Hepatocyte (in vitro differentiated cells): Measurements from ENCODE around the gene MRGPRE. TPM values are rescaled to one million over a fixed set of nuclear protein-coding genes. Genes with fewer than 3 reads are reported as not detected.

ENCODE experiments used
- DNase-seq: peaks from one replicate; pipeline ENCODE4 v3.0.0-alpha.2; 2016; ENCODE audit warnings: low spot score
- H2AFZ ChIP-seq: fragments of 200-600 bp; sonication (generic); 2 replicates; pipeline ENCODE4 v1.6.0; 2016; ENCODE audit warnings: antibody characterized with exemption, mild to moderate bottlenecking
- H3K27ac ChIP-seq: fragments of 200-600 bp; sonication (generic); 2 replicates; pipeline ENCODE4 v1.5.1; 2016; ENCODE audit warnings: mild to moderate bottlenecking
- H3K27me3 ChIP-seq: fragments of 200-600 bp; sonication (generic); 2 replicates; pipeline ENCODE4 v1.6.1; 2016
- H3K36me3 ChIP-seq: fragments of 200-600 bp; sonication (generic); replicated peaks from 2 replicates; pipeline ENCODE4 v1.5.1; 2016; ENCODE audit warnings: low read depth; ENCODE audit not compliant: insufficient read depth
- H3K4me1 ChIP-seq: fragments of 200-600 bp; sonication (generic); 2 replicates; pipeline ENCODE4 v1.5.1; 2016; ENCODE audit warnings: mild to moderate bottlenecking, moderate library complexity; ENCODE audit not compliant: insufficient read depth
- H3K4me2 ChIP-seq: fragments of 200-600 bp; sonication (generic); 2 replicates; pipeline ENCODE4 v1.6.0; 2016
- H3K4me3 ChIP-seq: fragments of 200-600 bp; sonication (generic); 2 replicates; pipeline ENCODE4 v1.5.1; 2016; ENCODE audit warnings: mild to moderate bottlenecking
- H3K79me2 ChIP-seq: fragments of 200-600 bp; sonication (generic); 2 replicates; pipeline ENCODE4 v1.6.0; 2017; ENCODE audit warnings: mild to moderate bottlenecking
- H3K9me2 ChIP-seq: fragments of 200-600 bp; sonication (generic); replicated peaks from 2 replicates; pipeline ENCODE4 v1.6.0; 2017; ENCODE audit warnings: mild to moderate bottlenecking; ENCODE audit not compliant: insufficient read depth
- H3K9me3 ChIP-seq: fragments of 200-600 bp; sonication (generic); 2 replicates; pipeline ENCODE4 v1.5.1; 2016; ENCODE audit warnings: low read depth, mild to moderate bottlenecking
- H4K20me1 ChIP-seq: fragments of 200-600 bp; sonication (generic); 2 replicates; pipeline ENCODE4 v1.6.0; 2016; ENCODE audit warnings: mild to moderate bottlenecking; ENCODE audit not compliant: insufficient read depth, poor library complexity, severe bottlenecking
- CTCF ChIP-seq: fragments of 200-600 bp; sonication (generic); IDR thresholded peaks from 2 replicates; pipeline ENCODE4 v1.5.1; 2016; ENCODE audit warnings: antibody characterized with exemption, mild to moderate bottlenecking; ENCODE audit not compliant: poor library complexity
- EZH2 ChIP-seq: fragments of 200-600 bp; sonication (generic); IDR thresholded peaks from 2 replicates; pipeline ENCODE4 v1.6.1; 2016; ENCODE audit warnings: antibody characterized with exemption, mild to moderate bottlenecking, borderline replicate concordance
- EZH2phosphoT487 ChIP-seq: fragments of 200-600 bp; sonication (generic); IDR thresholded peaks from one replicate; pipeline ENCODE4 v1.6.1; 2018; ENCODE audit warnings: antibody characterized with exemption, mild to moderate bottlenecking, low read depth, moderate library complexity; ENCODE audit not compliant: unreplicated experiment, severe bottlenecking
- WGBS: methylation state at CpG from one replicate; pipeline ENCODE4 v1.1.6; 2016; ENCODE audit warnings: low lambda C conversion rate; ENCODE audit errors: missing lambda C conversion rate; 5-methylcytosine and 5-hydroxymethylcytosine counted together
- polyA plus RNA-seq: library from polyadenylated mRNA; unstranded; fragments of >200 nt; fragmentation: Nextera tagmentation; extraction: Ambion mirVana; gene quantifications from 2 replicates; pipeline ENCODE4 v1.2.1, GENCODE V29; 2016
- total RNA-seq: library from RNA; depleted of rRNA; stranded (reverse); fragments of >200 nt; gene quantifications from 2 replicates; pipeline ENCODE4 v1.2.3, GENCODE V29; 2014

MRGPRE gene
- total and polyA plus RNA-seq, 2 experiments from 2014 or later: not detected

DNA sequence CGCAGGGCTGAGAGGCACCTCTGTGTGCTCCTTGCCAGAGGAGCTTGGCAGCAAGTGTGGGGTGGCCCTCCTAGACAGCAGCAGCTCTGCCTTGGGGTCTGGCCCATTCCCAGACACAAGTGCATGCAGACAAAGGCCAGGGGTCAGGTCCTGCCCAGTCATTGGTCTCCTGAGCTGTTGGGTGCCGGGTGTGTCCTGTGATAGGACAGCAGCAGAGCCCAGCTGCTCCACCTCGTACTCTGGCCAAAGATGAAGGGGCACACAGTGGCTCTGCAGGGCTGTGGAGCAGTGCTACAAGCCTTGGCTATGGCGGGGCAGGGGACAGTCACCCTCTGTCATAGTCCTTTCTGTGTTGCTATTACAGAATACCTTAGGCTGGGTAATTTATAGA lies 49.8 kb downstream of the MRGPRE start:
- Histone ChIP-seq H3K9me3 (no peaks in the 10 kb centered on the region), H3K36me3 (no peaks in the 10 kb centered on the region), H4K20me1 (no peaks in the 10 kb centered on the region), H3K27ac (no peak overlapping the region), H2AFZ (no peak overlapping the region), H3K79me2 (no peaks in the 10 kb centered on the region), H3K4me3 (no peak overlapping the region), H3K4me1 (no peaks in the 10 kb centered on the region), H3K9me2 (no peaks in the 10 kb centered on the region), H3K4me2 (no peak overlapping the region), H3K27me3 (no peaks in the 10 kb centered on the region)
- no peak for DNase-seq
- no peak for TF ChIP-seq CTCF
- WGBS: 88% methylated on average over 4 of the region's 4 CpGs

GRCh38 chr11:3181725-3182461 lies 50.3 kb downstream of the MRGPRE start:
- no peaks in the 10 kb centered on the region for H3K4me1 ChIP-seq
- no peaks in the 10 kb centered on the region for H3K27me3 ChIP-seq
- no peak for DNase-seq
- TF ChIP-seq EZH2 (no peak), EZH2phosphoT487 (no peak), CTCF (no peak)
- H3K9me2 ChIP-seq: no peaks in the 10 kb centered on the region
- no peak overlapping the region for H3K27ac ChIP-seq
- H3K36me3 ChIP-seq: no peaks in the 10 kb centered on the region
- H4K20me1 ChIP-seq: no peaks in the 10 kb centered on the region
- no peaks in the 10 kb centered on the region for H3K79me2 ChIP-seq
- H3K4me2 ChIP-seq: no peak overlapping the region
- no peaks in the 10 kb centered on the region for H3K9me3 ChIP-seq
- no peak overlapping the region for H2AFZ ChIP-seq
- no peak overlapping the region for H3K4me3 ChIP-seq
- 83% methylated on average over 12 of the region's 12 CpGs for WGBS

GRCh38 chr11:3180869-3181268 lies 51.3 kb downstream of the MRGPRE start:
- Histone ChIP-seq H3K36me3 (no peaks in the 10 kb centered on the region), H3K4me2 (no peak overlapping the region), H3K4me3 (no peak overlapping the region), H4K20me1 (no peaks in the 10 kb centered on the region), H3K27me3 (no peaks in the 10 kb centered on the region), H3K79me2 (no peaks in the 10 kb centered on the region), H3K4me1 (no peaks in the 10 kb centered on the region), H3K9me3 (no peaks in the 10 kb centered on the region), H3K27ac (no peak overlapping the region), H3K9me2 (no peaks in the 10 kb centered on the region), H2AFZ (no peak overlapping the region)
- TF ChIP-seq EZH2 (no peak), CTCF (no peak), EZH2phosphoT487 (no peak)
- 80% methylated on average over 5 of the region's 5 CpGs for WGBS
- DNase-seq: no peak
